GM23248 (cell line): Measurements from ENCODE around the gene TREML4. TPM values are rescaled to one million over a fixed set of nuclear protein-coding genes. Genes with fewer than 3 reads are reported as not detected.

ENCODE experiments used
- DNase-seq: peaks from one replicate; pipeline ENCODE4 v3.0.0-alpha.2; 2015
- H2AFZ ChIP-seq: fragments of 200-600 bp; sonication (generic); 2 replicates; pipeline ENCODE4 v1.6.1; 2016; ENCODE audit warnings: antibody characterized with exemption
- H3F3A ChIP-seq: fragments of 200-600 bp; sonication (generic); 2 replicates; pipeline ENCODE4 v1.6.1; 2016; ENCODE audit warnings: mild to moderate bottlenecking, antibody characterized with exemption, mixed run types; ENCODE audit not compliant: insufficient read depth
- H3K27ac ChIP-seq: fragments of 200-600 bp; sonication (generic); 2 replicates; pipeline ENCODE4 v1.5.1; 2016; ENCODE audit warnings: mild to moderate bottlenecking
- H3K27me3 ChIP-seq: fragments of 200-600 bp; sonication (generic); replicated peaks from 2 replicates; pipeline ENCODE4 v1.6.1; 2016; ENCODE audit warnings: mild to moderate bottlenecking; ENCODE audit not compliant: insufficient read depth
- H3K36me3 ChIP-seq: fragments of 200-600 bp; sonication (generic); 2 replicates; pipeline ENCODE4 v1.6.1; 2016; ENCODE audit warnings: low read depth, mild to moderate bottlenecking
- H3K4me1 ChIP-seq: fragments of 200-600 bp; sonication (generic); 2 replicates; pipeline ENCODE4 v1.6.1; 2016; ENCODE audit warnings: mild to moderate bottlenecking; ENCODE audit not compliant: insufficient read depth
- H3K4me2 ChIP-seq: fragments of 200-600 bp; sonication (generic); one replicate; pipeline ENCODE4 v1.6.1; 2016; ENCODE audit warnings: mild to moderate bottlenecking; ENCODE audit not compliant: unreplicated experiment
- H3K4me3 ChIP-seq: fragments of 200-600 bp; sonication (generic); 2 replicates; pipeline ENCODE4 v1.5.1; 2016; ENCODE audit warnings: mild to moderate bottlenecking
- H3K79me2 ChIP-seq: fragments of 200-600 bp; sonication (generic); 2 replicates; pipeline ENCODE4 v1.6.1; 2016; ENCODE audit warnings: mild to moderate bottlenecking; ENCODE audit not compliant: insufficient read depth
- H3K9ac ChIP-seq: fragments of 200-600 bp; sonication (generic); 2 replicates; pipeline ENCODE4 v1.6.1; 2016; ENCODE audit warnings: mild to moderate bottlenecking
- H3K9me2 ChIP-seq: fragments of 200-600 bp; sonication (generic); 2 replicates; pipeline ENCODE4 v1.6.1; 2016; ENCODE audit warnings: mixed run types, mild to moderate bottlenecking, moderate library complexity; ENCODE audit not compliant: insufficient read depth
- H3K9me3 ChIP-seq: fragments of 200-600 bp; sonication (generic); one replicate; pipeline ENCODE4 v1.6.1; 2017; ENCODE audit warnings: low read depth
- H4K20me1 ChIP-seq: fragments of 200-600 bp; sonication (generic); 2 replicates; pipeline ENCODE4 v1.6.0; 2016; ENCODE audit not compliant: insufficient read depth
- EZH2 ChIP-seq: fragments of 200-600 bp; sonication (generic); IDR thresholded peaks from 2 replicates; pipeline ENCODE4 v1.6.1; 2018; ENCODE audit warnings: antibody characterized with exemption, mild to moderate bottlenecking; ENCODE audit not compliant: insufficient read depth, poor library complexity, severe bottlenecking
- EZH2phosphoT487 ChIP-seq: fragments of 200-600 bp; sonication (generic); IDR thresholded peaks from 2 replicates; pipeline ENCODE4 v1.6.1; 2018; ENCODE audit warnings: antibody characterized with exemption, moderate library complexity, mild to moderate bottlenecking, low read depth; ENCODE audit not compliant: insufficient read depth
- WGBS, 2 experiments: methylation state at CpG; one replicate each; pipeline ENCODE4 v1.1.6; 2015 to 2017; ENCODE audit warnings: low lambda C conversion rate in 2 of 2, low coverage in 1 of 2; ENCODE audit errors: missing lambda C conversion rate in 2 of 2; 5-methylcytosine and 5-hydroxymethylcytosine counted together
- in situ Hi-C: fragments of 300-500 bp; cut with MboI; formaldehyde crosslinking; loops from 2 replicates; pipeline ENCODE4 v1.15.0; 2020
- polyA plus RNA-seq: library from polyadenylated mRNA; unstranded; fragments of >200 nt; fragmentation: Nextera tagmentation; extraction: Ambion mirVana; gene quantifications from 2 replicates; pipeline ENCODE4 v1.2.1, GENCODE V29; 2016
- total RNA-seq: library from RNA; depleted of rRNA; stranded (reverse); fragments of >200 nt; shearing (Covaris generic); gene quantifications from 2 replicates; pipeline ENCODE4 v1.2.3, GENCODE V29; 2014

TREML4 gene
- total and polyA plus RNA-seq, 2 experiments from 2014 or later, result not detected

DNA sequence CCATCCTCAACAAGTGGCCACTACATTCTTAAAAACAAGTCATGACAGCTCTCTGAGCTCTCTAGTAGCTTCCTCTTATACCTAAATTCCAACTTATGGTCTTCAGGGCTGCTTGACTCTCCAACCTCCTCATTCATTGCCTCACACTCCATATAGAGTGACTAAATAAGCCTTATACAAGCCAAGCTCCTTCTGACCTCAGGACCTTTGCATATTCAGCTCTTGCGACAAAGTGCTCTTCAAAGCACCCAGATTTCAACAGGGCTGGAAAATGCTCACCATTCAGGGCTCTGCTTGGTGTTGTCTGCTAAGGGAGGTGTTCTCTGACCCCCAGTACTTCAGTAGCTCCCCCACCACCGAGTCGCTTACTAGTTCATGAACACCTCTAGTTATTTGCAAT is 30.9 kb upstream of the TREML4 start:
- in situ Hi-C loops, result no loop called here
- H3K4me3 ChIP-seq, result no peak overlapping the region
- WGBS, 2 experiments, result 69 to 79% methylated on average over 3 of the region's 3 CpGs

DNA sequence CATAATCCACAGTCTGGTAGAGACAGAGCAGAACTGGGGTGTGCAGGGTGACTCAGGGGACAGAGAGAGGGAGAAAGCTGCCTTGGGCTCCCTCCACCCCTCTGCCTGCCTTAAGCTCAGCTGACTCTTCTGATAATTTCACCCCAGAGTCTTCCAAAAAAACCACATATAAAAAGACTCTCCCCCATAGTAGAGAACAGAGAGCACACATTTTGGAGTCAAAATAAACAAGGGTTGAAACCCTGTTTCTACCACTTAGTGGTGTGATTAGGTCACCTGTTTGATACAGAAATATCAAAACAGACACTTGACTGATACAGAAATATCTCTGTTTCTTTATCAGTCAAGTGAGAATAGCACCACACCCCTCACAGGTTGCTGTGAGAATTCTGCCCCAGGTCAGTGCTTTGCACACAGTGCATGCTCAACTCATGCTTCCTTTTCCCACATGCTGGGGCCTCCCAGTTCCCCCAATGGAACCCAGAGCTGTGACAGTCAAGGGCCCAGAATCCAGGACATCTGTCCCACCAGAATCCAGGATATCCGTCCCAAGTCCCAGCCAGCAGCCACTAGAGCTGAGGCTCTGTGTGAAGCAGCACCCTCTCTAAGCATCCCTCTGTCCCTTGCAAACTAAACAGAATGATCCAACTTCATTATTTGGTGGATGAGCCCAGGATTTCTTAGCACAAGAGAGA is 28.4 kb upstream of the TREML4 start:
- H3K4me2 ChIP-seq, result no peak overlapping the region
- H3K79me2 ChIP-seq, result no peaks in the 10 kb centered on the region
- in situ Hi-C loops, result no loop called here
- H3K9me3 ChIP-seq, result no peaks in the 10 kb centered on the region
- 0 to 13% methylated on average over 1 of the region's 1 CpG for WGBS, 2 experiments
- no peak overlapping the region for H3K4me3 ChIP-seq
- no peaks in the 10 kb centered on the region for H3K27me3 ChIP-seq
- DNase-seq, result no peak
- H2AFZ ChIP-seq, result no peak overlapping the region
- H3K9ac ChIP-seq, result no peak overlapping the region
- no peaks in the 10 kb centered on the region for H3F3A ChIP-seq
- TF ChIP-seq EZH2 (no peak), EZH2phosphoT487 (no peak)
- H3K27ac ChIP-seq, result no peak overlapping the region
- no peaks in the 10 kb centered on the region for H3K36me3 ChIP-seq
- no peaks in the 10 kb centered on the region for H4K20me1 ChIP-seq
- no peaks in the 10 kb centered on the region for H3K4me1 ChIP-seq
- no peaks in the 10 kb centered on the region for H3K9me2 ChIP-seq

More for the DNA sequence above, 30.9 kb upstream of the TREML4 start:
- Histone ChIP-seq H3K79me2 (no peaks in the 10 kb centered on the region), H3K36me3 (no peaks in the 10 kb centered on the region), H2AFZ (no peak overlapping the region), H3K9ac (no peak overlapping the region), H3F3A (no peaks in the 10 kb centered on the region), H3K4me2 (no peak overlapping the region), H3K27me3 (no peaks in the 10 kb centered on the region), H3K9me3 (no peaks in the 10 kb centered on the region), H4K20me1 (no peaks in the 10 kb centered on the region), H3K4me1 (no peaks in the 10 kb centered on the region), H3K27ac (no peak overlapping the region), H3K9me2 (no peaks in the 10 kb centered on the region)
- TF ChIP-seq EZH2phosphoT487 (no peak), EZH2 (no peak)
- no peak for DNase-seq

DNA sequence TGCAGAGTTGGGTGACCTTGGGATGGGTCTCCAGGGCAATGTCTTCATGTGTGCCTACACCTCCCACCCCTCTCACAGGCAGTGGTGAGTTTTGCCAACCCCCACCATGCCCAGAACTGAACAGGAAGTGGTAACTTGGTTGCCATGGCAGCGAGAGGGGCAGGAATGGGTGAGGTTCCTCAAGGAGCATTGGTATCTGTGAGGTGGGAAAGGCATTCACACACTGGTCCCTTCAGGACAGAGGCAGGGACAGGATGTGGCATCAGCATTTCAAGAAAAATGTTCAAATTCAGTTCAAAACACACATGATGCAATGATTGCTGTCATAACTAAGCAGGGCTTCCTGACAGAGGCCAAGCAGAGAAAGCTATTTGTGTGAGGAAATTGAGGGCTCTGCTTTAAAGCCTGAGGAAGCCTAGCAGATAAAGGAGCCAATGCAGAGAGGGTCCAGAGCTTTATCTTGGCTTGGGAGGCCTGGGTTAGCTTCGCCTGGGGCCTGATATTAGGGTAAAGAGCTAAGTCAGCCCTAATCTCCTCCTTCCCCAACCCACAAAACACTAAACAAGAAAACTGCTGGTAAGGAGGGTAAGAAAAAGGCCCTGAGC is 27.8 kb upstream of the TREML4 start:
- Histone ChIP-seq H3K4me3 (no peak overlapping the region), H3K9me3 (no peaks in the 10 kb centered on the region), H3K9ac (no peak overlapping the region), H3K4me2 (no peak overlapping the region), H3K36me3 (no peaks in the 10 kb centered on the region), H3K9me2 (no peaks in the 10 kb centered on the region), H3K4me1 (no peaks in the 10 kb centered on the region), H3K27ac (no peak overlapping the region), H3K79me2 (no peaks in the 10 kb centered on the region), H4K20me1 (no peaks in the 10 kb centered on the region), H3K27me3 (peaks cover 2% of the 10 kb centered on the region; the same call in 1 of the 2 replicates), H2AFZ (peak overlapping the region; percentile 24; the same call in 1 of the 2 replicates), H3F3A (no peaks in the 10 kb centered on the region)
- in situ Hi-C loops, result no loop called here
- 44 to 75% methylated on average over 2 of the region's 2 CpGs for WGBS, 2 experiments
- TF ChIP-seq EZH2phosphoT487, result no peak
- no peak for TF ChIP-seq EZH2
- peak; percentile 26 for DNase-seq

DNA sequence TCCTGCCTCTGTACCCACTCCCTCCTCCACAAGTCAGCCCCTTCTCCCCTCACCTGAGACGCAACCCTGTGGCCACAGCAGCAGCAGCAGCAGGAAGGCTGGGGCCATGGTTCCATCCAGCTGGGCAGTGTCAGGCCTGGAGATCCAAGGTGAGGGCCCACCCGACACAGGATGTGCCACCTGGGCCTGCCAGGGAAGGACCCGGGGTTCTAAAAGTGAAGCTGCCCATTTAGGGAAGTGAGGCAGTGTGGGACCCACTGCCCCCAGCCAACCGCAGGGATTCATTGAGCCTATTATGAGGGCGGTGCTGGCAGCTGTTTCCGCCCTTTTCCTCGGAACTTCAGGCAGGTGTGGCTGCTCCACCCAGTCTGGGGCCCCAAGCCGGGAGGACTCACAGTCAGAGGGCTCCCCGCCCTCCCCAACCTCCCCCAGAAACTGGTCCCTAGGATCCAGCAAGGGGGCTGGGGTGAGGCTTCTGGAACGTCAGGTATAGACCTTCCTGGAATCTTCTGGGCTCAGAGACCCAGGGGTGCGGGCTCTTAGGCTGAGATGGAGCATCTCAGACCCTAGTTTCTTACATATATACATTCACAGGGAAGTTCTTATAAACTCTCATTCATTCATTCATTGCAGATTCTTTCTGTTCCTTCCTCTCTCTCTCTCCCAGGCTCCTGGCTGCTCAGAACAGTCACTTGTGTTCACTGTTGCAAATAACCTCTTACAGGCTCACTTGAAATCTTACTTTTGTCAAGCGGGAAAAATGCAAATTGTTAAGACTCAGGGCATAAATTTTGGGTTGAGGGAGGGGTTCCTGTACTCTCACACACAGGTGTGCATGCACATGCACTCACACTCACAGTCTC is 27.0 kb upstream of the TREML4 start, which contains the start of gene TREML2:
TREML2 (minus strand) TSS at position 249 of the 863 bp plus-strand sequence; CDS start at position 108, 141 bp downstream.
- H3K9ac ChIP-seq, result no peak within 1 kb of the TSS
- no peaks in the 10 kb centered on the region for H3K9me2 ChIP-seq
- H3K9me3 ChIP-seq, result no peaks in the 10 kb centered on the region
- H3K27me3 ChIP-seq, result peaks cover 5% of the 10 kb centered on the region; the same call in 1 of the 2 replicates
- in situ Hi-C loops, result no loop called here
- H2AFZ ChIP-seq, result peak within 1 kb of the TSS; percentile 24; the same call in 1 of the 2 replicates
- no peaks in the 10 kb centered on the region for H3K4me1 ChIP-seq
- no peak for DNase-seq
- TF ChIP-seq EZH2phosphoT487 (no peak), EZH2 (no peak)
- no peaks in the 10 kb centered on the region for H3K36me3 ChIP-seq
- H3K4me2 ChIP-seq, result no peak within 1 kb of the TSS
- H3K27ac ChIP-seq, result no peak within 1 kb of the TSS
- H3K4me3 ChIP-seq, result no peak within 1 kb of the TSS
- whole genome bisulfite sequencing, 2 experiments, result 51 to 56% methylated on average over 8 to 11 of the region's 12 CpGs
- no peaks in the 10 kb centered on the region for H3F3A ChIP-seq
- no peaks in the 10 kb centered on the region for H4K20me1 ChIP-seq
- no peaks in the 10 kb centered on the region for H3K79me2 ChIP-seq
